GM12878 (cell line): ENCODE results near the gene EHD1. TPM values are rescaled to one million over a fixed set of nuclear protein-coding genes. Genes with fewer than 3 reads are reported as not detected.

Experiments used
- ATAC-seq: fragments of 200-7000 bp; cut with Tn5 transposase; 3 replicates; pipeline ENCODE4 v1.9.1; 2020; ENCODE audit warnings: mild to moderate bottlenecking, moderate library complexity
- BruUV-seq: library from RNA; stranded (reverse); fragments of 400-500 nt; replicated peaks from 2 replicates; lab custom pipeline; 2021; lab: Mats Ljungman, UMichigan
- CTCF ChIA-PET: fragments of 300-600 bp; sonication (Branson Sonifier 250); formaldehyde crosslinking; extraction: SDS; loops from one replicate; lab custom pipeline; 2021; ENCODE audit warnings: inconsistent platforms; lab: Yijun Ruan, JAX
- POLR2A ChIA-PET: fragments of 350-600 bp; formaldehyde crosslinking; extraction: SDS; loops from one replicate; lab custom pipeline; 2021; ENCODE audit warnings: inconsistent platforms; lab: Charles Lee
- RAD21 ChIA-PET: fragments of 300-600 bp; sonication (Branson Sonifier 250); formaldehyde crosslinking; loops from one replicate; lab custom pipeline; 2023; ENCODE audit warnings: antibody characterized with exemption; ENCODE audit not compliant: unreplicated experiment; lab: Charles Lee
- SMC1A ChIA-PET: fragments of 300-600 bp; sonication (Branson Sonifier 250); formaldehyde crosslinking; loops from one replicate; lab custom pipeline; 2023; ENCODE audit not compliant: unreplicated experiment, uncharacterized antibody; lab: Charles Lee
- DNase-seq: peaks from one replicate; pipeline ENCODE4 v3.0.0-alpha.2; 2011; ENCODE audit warnings: low read depth, low spot score
- FAIRE-seq: peaks from 3 replicates; lab custom pipeline; 2011; peaks lifted over from hg19 to GRCh38; lab: Jason Lieb, UNC
- H2AFZ ChIP-seq: 2 replicates; pipeline ENCODE4 v1.6.0; 2011; ENCODE audit warnings: low read depth, low read length, control low read depth; ENCODE audit not compliant: control insufficient read depth
- H3K27ac ChIP-seq: 2 replicates; pipeline ENCODE4 v1.5.1; 2011; ENCODE audit warnings: control low read depth; ENCODE audit not compliant: control insufficient read depth, insufficient read depth
- H3K27me3 ChIP-seq, 2 experiments: replicated peaks in 1 of 2; 2 replicates each; pipeline versions ENCODE4 v1.6.0 to v1.6.1; 2011; ENCODE audit warnings: low read length in 1 of 2; ENCODE audit not compliant: control insufficient read depth in 2 of 2, insufficient read depth in 2 of 2
- H3K36me3 ChIP-seq, 2 experiments: 2 replicates each; pipeline ENCODE4 v1.5.1; 2011; ENCODE audit warnings: low read length in 1 of 2; ENCODE audit not compliant: control insufficient read depth in 2 of 2, insufficient read depth in 2 of 2
- H3K4me1 ChIP-seq: 2 replicates; pipeline ENCODE4 v1.6.1; 2011; ENCODE audit warnings: mild to moderate bottlenecking, low read length, moderate library complexity, mixed read lengths; ENCODE audit not compliant: control insufficient read depth, insufficient read depth
- H3K4me2 ChIP-seq: 2 replicates; pipeline ENCODE4 v1.6.0; 2011; ENCODE audit warnings: control low read depth; ENCODE audit not compliant: control insufficient read depth, insufficient read depth
- H3K4me3 ChIP-seq: fragments of 200-600 bp; sonication (generic); 2 replicates; pipeline ENCODE4 v1.5.1; 2016
- H3K79me2 ChIP-seq: 2 replicates; pipeline ENCODE4 v1.6.0; 2011; ENCODE audit warnings: low read length; ENCODE audit not compliant: control insufficient read depth, insufficient read depth
- H3K9ac ChIP-seq: 2 replicates; pipeline ENCODE4 v1.8.0; 2011; ENCODE audit warnings: low read length, control low read depth, mixed read lengths; ENCODE audit not compliant: control insufficient read depth, insufficient read depth
- H3K9me3 ChIP-seq: replicated peaks from 3 replicates; pipeline ENCODE4 v1.5.1; 2011; ENCODE audit warnings: mild to moderate bottlenecking, low read length; ENCODE audit not compliant: control insufficient read depth, insufficient read depth
- H4K20me1 ChIP-seq: 2 replicates; pipeline ENCODE4 v1.6.0; 2011; ENCODE audit not compliant: control insufficient read depth, insufficient read depth
- EP300 ChIP-seq, 2 experiments: fragments of 150-350 bp in 1 of 2; IDR thresholded peaks; 2 replicates each; pipeline ENCODE4 v1.6.1; 2011 to 2012; ENCODE audit warnings: low read depth in 2 of 2, low read length in 2 of 2, borderline replicate concordance in 1 of 2, improper control_type of control experiment in 1 of 2, inconsistent platforms in 1 of 2; ENCODE audit not compliant: control insufficient read depth in 1 of 2
- NR2C1 ChIP-seq: fragments of 450-650 bp; IDR thresholded peaks from 2 replicates; pipeline ENCODE4 v1.6.1; 2017; ENCODE audit warnings: antibody characterized with exemption, mild to moderate bottlenecking, moderate library complexity
- PML ChIP-seq: IDR thresholded peaks from 2 replicates; pipeline ENCODE4 v1.6.1; 2012; ENCODE audit warnings: low read length, inconsistent platforms
- POLR2A ChIP-seq: IDR thresholded peaks from 2 replicates; pipeline ENCODE4 v1.6.1; 2011; ENCODE audit warnings: low read depth, mild to moderate bottlenecking, low read length
- POLR2AphosphoS5 ChIP-seq: IDR thresholded peaks from 2 replicates; pipeline ENCODE4 v1.6.1; 2011; ENCODE audit warnings: mild to moderate bottlenecking, low read length, inconsistent platforms
- SPI1 ChIP-seq: IDR thresholded peaks from 2 replicates; pipeline ENCODE4 v1.6.1; 2011; ENCODE audit warnings: low read depth, mild to moderate bottlenecking, low read length, moderate library complexity, borderline replicate concordance; ENCODE audit not compliant: insufficient read depth
- ZNF687 ChIP-seq: fragments of 450-650 bp; IDR thresholded peaks from 2 replicates; pipeline ENCODE4 v1.6.1; 2017; ENCODE audit warnings: mild to moderate bottlenecking, moderate library complexity
- WGBS: methylation state at CpG from one replicate; pipeline ENCODE4 v1.1.6; 2016; ENCODE audit warnings: low lambda C conversion rate; ENCODE audit not compliant: insufficient replicate concordance, insufficient coverage; ENCODE audit errors: missing lambda C conversion rate; 5-methylcytosine and 5-hydroxymethylcytosine counted together
- in situ Hi-C: fragments of 300-500 bp; cut with MboI; formaldehyde crosslinking; loops from 9 replicates; pipeline ENCODE4 v1.14.3; 2018; ENCODE audit warnings: mixed read lengths
- intact Hi-C: fragments of 100-400 bp; cut with micrococcal nuclease; formaldehyde crosslinking; loops from one replicate; pipeline ENCODE4 v1.14.2; 2022; ENCODE audit not compliant: unreplicated experiment
- polyA plus RNA-seq, 11 experiments: library from polyadenylated mRNA; depleted of rRNA in 4 of 11; unstranded in 6 of 11; stranded (reverse) in 5 of 11; fragments of >200 nt; fragmentation: Nextera tagmentation in 4 of 11; fragmentation: Illumina TruSeq in 1 of 11; extraction: Ambion mirVana in 4 of 11; extraction: Trizol in 1 of 11; gene quantifications; 1 replicate in 1 of 11; 2 replicates in 10 of 11; pipeline versions ENCODE4 v1.2.1 to v1.2.3, GENCODE V29; 2011 to 2016; ENCODE audit warnings: inconsistent platforms in 2 of 11, missing spikeins in 2 of 11, low read depth in 1 of 11
- total RNA-seq, 4 experiments: library from RNA; depleted of rRNA in 3 of 4; stranded (reverse); fragments of >200 nt in 3 of 4; fragmentation: Illumina TruSeq in 1 of 4; extraction: Trizol in 1 of 4; gene quantifications; 2 replicates each; pipeline versions ENCODE4 v1.2.1 to v1.2.3, GENCODE V29; 2013 to 2021
- TF ChIP-seq, protein P1 (sequence below): fragments of 450-650 bp; IDR thresholded peaks from 2 replicates; pipeline ENCODE4 v1.6.1; 2016; ENCODE audit warnings: mild to moderate bottlenecking, moderate library complexity, borderline replicate concordance

EHD1 gene
- total and polyA plus RNA-seq, 10 of the 15 experiments (the other 5 are each of a cell fraction or from before 2014, with no cell fraction given) = 1.0 to 165 (median 66.5) TPM

GRCh38 chr11:64861227-64861975 is 17.0 kb downstream of the EHD1 start:
- ChIA-PET SMC1A (interaction anchor here (1.0 to 15.0 kb wide), 3 partner anchors 10 to 33 kb away, joined by 3 to 306 read pairs (median 226); partner anchors contain the start of gene EHD1), POLR2A (interaction anchor here (1.5 to 24.3 kb wide), 4 partner anchors 9 to 83 kb away, joined by 5 to 620 read pairs (median 119); partner anchors contain the start of genes CDC42BPG, EHD1 and SF1), RAD21 (interaction anchor here (13.2 to 15.8 kb wide), 2 partner anchors 12 to 16 kb away, joined by 253 to 316 read pairs; partner anchors contain the start of genes CDC42BPG and EHD1), CTCF (interaction anchor here (0.8 to 28.8 kb wide), 3 partner anchors 8 to 25 kb away, joined by 5 to 1208 read pairs (median 374); partner anchors contain the start of genes CDC42BPG and EHD1)
- Histone ChIP-seq H3K36me3 (peaks cover 25 to 35% of the 10 kb centered on the region in 2 experiments; a peak in 3 of 4 replicates), H3K79me2 (peaks cover 74% of the 10 kb centered on the region), H3K4me2 (peak overlapping the region; percentile 52; the same call in 1 of the 2 replicates), H2AFZ (no peak overlapping the region), H3K9ac (no peak overlapping the region), H3K27ac (peak overlapping the region; percentile 99), H3K4me3 (0 out of 2 replicates have a peak overlapping the region, but pooled peaks have one; percentile 5), H3K27me3 (no peaks in the 10 kb centered on the region), H3K4me1 (peaks cover 88% of the 10 kb centered on the region), H3K9me3 (no peaks in the 10 kb centered on the region), H4K20me1 (no peaks in the 10 kb centered on the region)
- BruUV-seq = no TSS peak
- intact Hi-C loops = no loop called here
- ATAC-seq (no peak), FAIRE-seq (no peak), DNase-seq (no peak)
- in situ Hi-C loops = loop anchor here (10.0 kb wide), 1 partner anchor 563 kb away; the partner anchor contains the start of gene NEAT1
- 26% methylated on average over 6 of the region's 6 CpGs for WGBS
- TF ChIP-seq, protein P1, sequence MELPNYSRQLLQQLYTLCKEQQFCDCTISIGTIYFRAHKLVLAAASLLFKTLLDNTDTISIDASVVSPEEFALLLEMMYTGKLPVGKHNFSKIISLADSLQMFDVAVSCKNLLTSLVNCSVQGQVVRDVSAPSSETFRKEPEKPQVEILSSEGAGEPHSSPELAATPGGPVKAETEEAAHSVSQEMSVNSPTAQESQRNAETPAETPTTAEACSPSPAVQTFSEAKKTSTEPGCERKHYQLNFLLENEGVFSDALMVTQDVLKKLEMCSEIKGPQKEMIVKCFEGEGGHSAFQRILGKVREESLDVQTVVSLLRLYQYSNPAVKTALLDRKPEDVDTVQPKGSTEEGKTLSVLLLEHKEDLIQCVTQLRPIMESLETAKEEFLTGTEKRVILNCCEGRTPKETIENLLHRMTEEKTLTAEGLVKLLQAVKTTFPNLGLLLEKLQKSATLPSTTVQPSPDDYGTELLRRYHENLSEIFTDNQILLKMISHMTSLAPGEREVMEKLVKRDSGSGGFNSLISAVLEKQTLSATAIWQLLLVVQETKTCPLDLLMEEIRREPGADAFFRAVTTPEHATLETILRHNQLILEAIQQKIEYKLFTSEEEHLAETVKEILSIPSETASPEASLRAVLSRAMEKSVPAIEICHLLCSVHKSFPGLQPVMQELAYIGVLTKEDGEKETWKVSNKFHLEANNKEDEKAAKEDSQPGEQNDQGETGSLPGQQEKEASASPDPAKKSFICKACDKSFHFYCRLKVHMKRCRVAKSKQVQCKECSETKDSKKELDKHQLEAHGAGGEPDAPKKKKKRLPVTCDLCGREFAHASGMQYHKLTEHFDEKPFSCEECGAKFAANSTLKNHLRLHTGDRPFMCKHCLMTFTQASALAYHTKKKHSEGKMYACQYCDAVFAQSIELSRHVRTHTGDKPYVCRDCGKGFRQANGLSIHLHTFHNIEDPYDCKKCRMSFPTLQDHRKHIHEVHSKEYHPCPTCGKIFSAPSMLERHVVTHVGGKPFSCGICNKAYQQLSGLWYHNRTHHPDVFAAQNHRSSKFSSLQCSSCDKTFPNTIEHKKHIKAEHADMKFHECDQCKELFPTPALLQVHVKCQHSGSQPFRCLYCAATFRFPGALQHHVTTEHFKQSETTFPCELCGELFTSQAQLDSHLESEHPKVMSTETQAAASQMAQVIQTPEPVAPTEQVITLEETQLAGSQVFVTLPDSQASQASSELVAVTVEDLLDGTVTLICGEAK = peak; percentile 98
- peak; percentile 28; the same call in 1 of the 2 replicates for TF ChIP-seq ZNF687
- peak; percentile 67 for TF ChIP-seq NR2C1
- no peak for TF ChIP-seq PML
- TF ChIP-seq POLR2A = peak; percentile 45
- peak; percentile 82; the same call in 1 of the 2 replicates for TF ChIP-seq SPI1
- TF ChIP-seq POLR2AphosphoS5 = peak; percentile 35; the same call in 1 of the 2 replicates
- TF ChIP-seq EP300 (IDR thresholded peaks at IDR 0.05; ENCODE audit: borderline replicate concordance in 1 of 2, control insufficient read depth in 1 of 2, low read depth in 2 of 2, low read length in 2 of 2) = no peak
